GM19455 (cell line): ENCODE measurements around the gene GREB1.

ENCODE experiments used
- ATAC-seq: cut with Tn5 transposase; IDR thresholded peaks from one replicate; pipeline ENCODE4 v1.9.1; 2021; ENCODE audit not compliant: unreplicated experiment

Gene GREB1

DNA sequence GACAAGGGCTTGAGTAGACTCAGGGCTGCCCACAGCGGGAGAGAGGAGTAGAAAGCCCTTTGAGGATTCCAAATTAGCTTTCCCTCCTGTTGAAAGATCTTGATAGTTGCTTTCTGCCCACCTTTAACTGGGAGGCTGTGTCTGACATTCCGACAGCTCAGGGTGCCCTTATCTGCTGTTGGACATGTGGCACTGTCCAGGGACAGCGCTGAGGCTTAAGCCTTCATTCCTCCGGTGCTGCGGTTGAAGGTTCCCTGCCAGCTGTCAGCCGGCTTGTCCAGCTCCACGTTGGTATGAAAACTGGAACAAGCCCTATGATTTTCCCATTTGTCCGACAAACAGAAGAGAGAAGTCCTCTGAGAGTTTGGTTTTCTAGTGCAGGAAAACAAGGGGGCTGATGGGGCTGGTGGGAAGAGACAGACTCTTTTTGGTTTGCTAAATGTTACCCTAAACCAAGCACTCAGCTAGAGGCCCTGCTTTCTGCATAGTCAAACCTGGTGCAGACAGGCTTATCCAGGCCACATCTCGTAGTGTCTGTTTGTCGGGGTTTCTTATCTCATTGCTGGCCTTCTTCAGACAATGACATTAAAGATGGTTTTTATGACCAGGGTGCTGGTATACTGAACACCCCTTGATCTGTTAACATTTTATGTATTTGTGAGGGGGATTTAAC is 24.5 kb downstream of the GREB1 start:
- ATAC-seq: no peak

- ATAC-seq: no peak
These were observed 25.4 kb downstream of the GREB1 start for GRCh38 chr2:11559066-11559785.

GRCh38 chr2:11559786-11560155 is 25.9 kb downstream of the GREB1 start:
- no peak for ATAC-seq

DNA sequence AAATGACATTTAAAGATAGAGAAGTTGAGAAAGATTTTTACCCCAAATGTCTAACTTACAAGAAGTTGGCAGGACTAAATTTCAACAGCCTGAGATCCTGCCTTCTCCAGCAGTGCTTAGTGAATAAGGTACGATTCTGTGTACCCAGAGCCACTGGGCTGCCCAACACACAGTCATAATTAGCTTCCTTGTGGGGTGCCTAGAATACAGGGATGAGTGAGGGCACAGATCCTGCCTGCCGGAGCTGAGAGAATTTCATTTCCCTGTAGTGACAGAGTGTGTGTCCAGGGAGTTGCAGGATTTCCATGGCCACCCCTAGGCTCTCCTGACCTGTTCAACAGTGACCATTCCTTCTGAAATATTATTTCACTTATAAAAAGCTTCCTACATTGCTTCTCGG is 27.0 kb downstream of the GREB1 start:
- ATAC-seq: no peak

DNA sequence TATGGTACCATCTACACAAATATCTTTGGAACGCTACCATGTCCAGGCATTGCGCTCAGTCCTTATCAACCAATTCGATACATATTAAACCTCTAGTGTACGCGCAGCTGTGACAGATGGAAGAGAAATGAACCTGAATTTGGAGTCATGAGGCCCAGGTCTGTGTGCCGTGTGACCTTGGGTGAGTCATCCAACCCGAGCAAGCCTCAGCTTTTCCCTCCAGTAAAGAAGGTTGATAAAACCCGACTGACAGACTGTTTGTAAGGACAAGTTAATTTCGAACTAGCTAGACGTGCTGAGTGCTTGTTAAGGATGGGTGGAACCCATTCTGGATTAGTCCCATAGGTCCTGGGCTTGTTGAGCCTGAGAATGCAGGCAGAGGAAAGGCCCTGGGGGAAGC is 28.2 kb downstream of the GREB1 start:
- no peak for ATAC-seq

DNA sequence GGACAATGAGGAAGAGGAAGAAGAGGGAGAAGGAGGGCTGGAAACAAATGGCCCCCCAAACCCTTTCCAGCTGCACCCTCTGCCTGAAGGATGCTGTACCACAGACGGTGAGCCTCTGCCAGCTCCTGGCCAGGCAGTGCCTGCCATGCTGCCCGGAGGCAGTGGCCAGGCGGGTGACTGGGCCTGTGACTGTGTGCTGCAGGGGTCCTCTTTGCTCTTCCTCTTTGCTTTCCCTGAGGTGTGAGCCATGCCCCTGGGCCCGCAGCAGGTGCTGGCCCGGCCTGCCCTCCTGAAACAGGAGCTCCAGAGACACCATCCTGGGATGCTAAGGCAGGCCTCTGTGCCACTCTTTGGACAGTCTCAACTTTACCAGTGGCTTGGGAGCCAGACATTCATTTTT is 28.6 kb downstream of the GREB1 start:
- no peak for ATAC-seq

GRCh38 chr2:11563784-11564666 is 30.2 kb downstream of the GREB1 start:
- no peak for ATAC-seq

GRCh38 chr2:11564816-11565567 is 31.1 kb downstream of the GREB1 start:
- ATAC-seq: no peak

- ATAC-seq: no peak
These were observed 32.5 kb downstream of the GREB1 start for GRCh38 chr2:11566383-11566782.

GRCh38 chr2:11567631-11568031 is 33.8 kb downstream of the GREB1 start:
- no peak for ATAC-seq

DNA sequence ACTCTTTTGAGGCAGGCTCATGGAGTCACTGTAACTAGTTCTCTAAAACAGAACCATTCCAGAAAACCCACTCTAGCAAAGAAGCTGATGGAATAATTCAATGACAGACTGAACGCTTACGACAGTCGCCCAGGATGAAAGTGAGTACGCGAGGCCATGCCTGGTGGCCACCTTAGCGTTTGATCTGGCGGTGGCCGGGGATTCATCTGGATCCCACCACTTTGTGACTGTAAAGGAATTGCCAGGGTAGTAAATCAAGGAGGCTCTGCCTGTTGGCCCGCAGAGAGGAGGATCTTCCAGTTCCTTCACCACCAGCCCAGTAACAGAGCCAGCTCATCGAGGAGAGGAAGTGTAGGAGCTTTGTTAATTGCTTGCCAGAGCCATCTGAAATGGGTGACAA is 34.6 kb downstream of the GREB1 start:
- no peak for ATAC-seq

- no peak for ATAC-seq
These were observed 35.8 kb downstream of the GREB1 start for GRCh38 chr2:11569636-11570035.

- no peak for ATAC-seq
These were observed 37.3 kb downstream of the GREB1 start for GRCh38 chr2:11571170-11571569.

DNA sequence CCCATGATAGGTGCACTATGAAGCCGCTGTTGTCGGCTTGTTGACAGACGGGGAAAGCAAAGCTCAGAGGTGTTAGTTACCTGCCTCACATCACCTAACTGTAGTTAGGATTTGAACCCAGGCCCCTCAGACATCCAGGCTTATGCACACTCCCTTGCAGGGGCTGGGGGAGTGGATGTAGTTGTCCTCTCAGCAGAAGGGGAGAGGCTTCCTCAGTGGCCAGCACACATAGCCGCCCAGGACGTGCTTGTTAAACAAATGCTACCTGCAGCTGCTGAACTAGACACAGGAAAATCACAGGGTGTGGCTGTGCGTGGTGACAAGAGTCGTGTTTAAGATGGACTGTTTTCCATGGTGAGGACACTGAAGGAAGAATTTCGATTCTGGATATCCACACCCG is 39.2 kb downstream of the GREB1 start:
- no peak for ATAC-seq

- ATAC-seq: no peak
These were observed 39.8 kb downstream of the GREB1 start for GRCh38 chr2:11573418-11574175.

- ATAC-seq: no peak
These were observed 40.6 kb downstream of the GREB1 start for GRCh38 chr2:11574176-11575046.

DNA sequence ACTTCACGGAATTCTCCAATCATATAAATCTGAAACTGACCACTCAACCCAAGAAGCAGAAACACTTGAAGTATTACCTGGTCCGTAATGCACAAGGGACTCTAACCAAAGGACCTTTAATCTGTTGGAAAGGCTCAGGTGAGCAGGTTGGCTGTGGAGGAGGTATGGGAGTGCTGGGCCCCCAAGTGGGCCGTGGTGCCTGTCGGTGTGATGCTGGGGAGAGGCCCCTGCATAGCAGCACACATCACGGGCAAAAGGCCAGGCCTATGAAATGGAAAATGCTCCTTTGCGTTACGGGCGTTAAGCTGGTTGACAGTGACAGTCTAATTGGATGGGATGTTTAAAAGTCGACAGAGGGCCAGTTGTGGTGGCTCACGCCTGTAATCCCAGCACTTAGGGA is 42.6 kb downstream of the GREB1 start:
- no peak for ATAC-seq

DNA sequence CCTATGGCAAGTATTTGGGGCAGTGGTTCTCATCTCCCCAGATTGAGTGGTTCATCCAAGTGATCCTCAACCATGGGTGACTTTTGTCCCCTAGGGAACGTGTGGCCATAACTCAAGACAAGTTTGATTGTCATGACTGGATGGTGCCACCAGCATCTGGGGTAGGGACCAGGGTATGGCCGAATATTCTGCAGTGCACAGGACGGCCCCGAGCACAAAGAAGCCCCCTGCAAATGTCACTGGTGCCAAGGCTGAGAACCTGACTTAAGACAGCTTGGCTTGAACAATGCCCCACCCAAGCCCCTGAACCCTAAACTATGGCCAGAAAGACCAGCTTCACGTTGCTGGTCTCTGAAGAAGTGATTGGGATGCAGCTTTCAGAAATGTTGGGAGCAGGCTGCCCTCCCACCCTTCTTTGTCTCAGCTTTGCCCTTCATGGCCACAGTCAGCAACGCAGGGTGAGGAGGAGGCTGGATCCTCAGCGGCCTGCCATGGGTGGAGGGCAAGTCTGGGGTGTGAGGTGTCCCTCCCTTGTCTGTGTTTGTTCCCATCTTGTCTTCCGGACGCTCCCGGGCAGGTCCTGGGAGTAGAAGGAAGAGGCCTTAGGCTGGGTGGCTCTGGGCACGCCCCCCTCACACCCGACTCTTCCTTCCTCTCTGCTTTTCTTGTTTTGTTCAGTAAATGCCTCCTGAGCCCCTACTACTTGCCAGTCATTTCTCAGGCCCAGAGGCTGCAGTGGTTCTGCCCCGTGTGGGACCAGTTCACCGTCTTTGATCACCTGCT is 43.4 kb downstream of the GREB1 start:
- ATAC-seq: no peak
